Hepatocyte (in vitro differentiated cells): Measurements from ENCODE around the gene KCTD10.
"Not testable (repeated sequence)": the region's sequence is repeated elsewhere in the genome, so short reads cannot be mapped to it uniquely, and the experiment has no call there.

Experiments used
- CTCF ChIP-seq: fragments of 200-600 bp; sonication (generic); IDR thresholded peaks from 2 replicates; pipeline ENCODE4 v1.5.1; 2016; ENCODE audit warnings: antibody characterized with exemption, mild to moderate bottlenecking; ENCODE audit not compliant: poor library complexity
- EZH2 ChIP-seq: fragments of 200-600 bp; sonication (generic); IDR thresholded peaks from 2 replicates; pipeline ENCODE4 v1.6.1; 2016; ENCODE audit warnings: antibody characterized with exemption, mild to moderate bottlenecking, borderline replicate concordance
- EZH2phosphoT487 ChIP-seq: fragments of 200-600 bp; sonication (generic); IDR thresholded peaks from one replicate; pipeline ENCODE4 v1.6.1; 2018; ENCODE audit warnings: antibody characterized with exemption, mild to moderate bottlenecking, low read depth, moderate library complexity; ENCODE audit not compliant: unreplicated experiment, severe bottlenecking

DNA sequence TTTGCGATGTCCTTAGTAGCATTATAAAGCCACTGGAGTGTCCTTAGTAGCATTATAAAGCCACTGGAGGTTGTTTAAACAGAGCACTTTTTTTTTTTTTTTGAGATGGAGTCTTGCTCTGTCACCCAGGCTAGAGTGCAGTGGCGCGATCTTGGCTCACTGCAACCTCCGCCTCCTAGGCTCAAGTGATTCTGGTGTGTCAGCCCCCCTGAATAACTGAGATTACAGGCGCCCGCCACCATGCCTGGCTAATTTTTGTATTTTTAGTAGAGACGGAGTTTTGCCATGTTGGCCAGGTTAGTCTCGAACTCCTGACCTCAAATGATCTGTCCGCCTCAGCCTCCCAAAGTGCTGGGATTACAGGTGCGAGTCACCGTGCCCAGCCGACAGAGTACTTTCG, 37.1 kb downstream of the KCTD10 start:
- TF ChIP-seq EZH2phosphoT487, EZH2, CTCF: not testable (repeated sequence)
